ENCODE data around the gene MRPL45.

The MRPL45 gene

GRCh38 chr17:38363016-38363415 is 66.0 kb downstream of the MRPL45 start:
- ATAC-seq: no peak
- TF ChIP-seq ZFP3 (CRISPR knock-in tag; IDR thresholded peaks at IDR 0.05): no peak
- no peak for TF ChIP-seq POU6F1 (CRISPR knock-in tag; IDR thresholded peaks at IDR 0.05; ENCODE audit: borderline replicate concordance, low read depth)
- TF ChIP-seq, protein P1, sequence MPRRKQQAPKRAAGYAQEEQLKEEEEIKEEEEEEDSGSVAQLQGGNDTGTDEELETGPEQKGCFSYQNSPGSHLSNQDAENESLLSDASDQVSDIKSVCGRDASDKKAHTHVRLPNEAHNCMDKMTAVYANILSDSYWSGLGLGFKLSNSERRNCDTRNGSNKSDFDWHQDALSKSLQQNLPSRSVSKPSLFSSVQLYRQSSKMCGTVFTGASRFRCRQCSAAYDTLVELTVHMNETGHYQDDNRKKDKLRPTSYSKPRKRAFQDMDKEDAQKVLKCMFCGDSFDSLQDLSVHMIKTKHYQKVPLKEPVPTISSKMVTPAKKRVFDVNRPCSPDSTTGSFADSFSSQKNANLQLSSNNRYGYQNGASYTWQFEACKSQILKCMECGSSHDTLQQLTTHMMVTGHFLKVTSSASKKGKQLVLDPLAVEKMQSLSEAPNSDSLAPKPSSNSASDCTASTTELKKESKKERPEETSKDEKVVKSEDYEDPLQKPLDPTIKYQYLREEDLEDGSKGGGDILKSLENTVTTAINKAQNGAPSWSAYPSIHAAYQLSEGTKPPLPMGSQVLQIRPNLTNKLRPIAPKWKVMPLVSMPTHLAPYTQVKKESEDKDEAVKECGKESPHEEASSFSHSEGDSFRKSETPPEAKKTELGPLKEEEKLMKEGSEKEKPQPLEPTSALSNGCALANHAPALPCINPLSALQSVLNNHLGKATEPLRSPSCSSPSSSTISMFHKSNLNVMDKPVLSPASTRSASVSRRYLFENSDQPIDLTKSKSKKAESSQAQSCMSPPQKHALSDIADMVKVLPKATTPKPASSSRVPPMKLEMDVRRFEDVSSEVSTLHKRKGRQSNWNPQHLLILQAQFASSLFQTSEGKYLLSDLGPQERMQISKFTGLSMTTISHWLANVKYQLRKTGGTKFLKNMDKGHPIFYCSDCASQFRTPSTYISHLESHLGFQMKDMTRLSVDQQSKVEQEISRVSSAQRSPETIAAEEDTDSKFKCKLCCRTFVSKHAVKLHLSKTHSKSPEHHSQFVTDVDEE (CRISPR knock-in tag; IDR thresholded peaks at IDR 0.05): no peak
- TF ChIP-seq PPARA (CRISPR knock-in tag; IDR thresholded peaks at IDR 0.05; ENCODE audit: borderline replicate concordance): no peak
- no peak for TF ChIP-seq ISL1 (CRISPR knock-in tag; IDR thresholded peaks at IDR 0.05)
- no peak for TF ChIP-seq ZNF565 (CRISPR knock-in tag; conservative IDR thresholded peaks at IDR 0.05; ENCODE audit: low read depth)
- TF ChIP-seq SNAI2 (CRISPR knock-in tag; IDR thresholded peaks at IDR 0.05): no peak
- TF ChIP-seq ZNF70 (CRISPR knock-in tag; IDR thresholded peaks at IDR 0.05): no peak
- TF ChIP-seq ZNF8 (CRISPR knock-in tag; IDR thresholded peaks at IDR 0.05): no peak
- no peak for TF ChIP-seq TOX (CRISPR knock-in tag; IDR thresholded peaks at IDR 0.05; ENCODE audit: borderline replicate concordance)
- TF ChIP-seq, protein P2, sequence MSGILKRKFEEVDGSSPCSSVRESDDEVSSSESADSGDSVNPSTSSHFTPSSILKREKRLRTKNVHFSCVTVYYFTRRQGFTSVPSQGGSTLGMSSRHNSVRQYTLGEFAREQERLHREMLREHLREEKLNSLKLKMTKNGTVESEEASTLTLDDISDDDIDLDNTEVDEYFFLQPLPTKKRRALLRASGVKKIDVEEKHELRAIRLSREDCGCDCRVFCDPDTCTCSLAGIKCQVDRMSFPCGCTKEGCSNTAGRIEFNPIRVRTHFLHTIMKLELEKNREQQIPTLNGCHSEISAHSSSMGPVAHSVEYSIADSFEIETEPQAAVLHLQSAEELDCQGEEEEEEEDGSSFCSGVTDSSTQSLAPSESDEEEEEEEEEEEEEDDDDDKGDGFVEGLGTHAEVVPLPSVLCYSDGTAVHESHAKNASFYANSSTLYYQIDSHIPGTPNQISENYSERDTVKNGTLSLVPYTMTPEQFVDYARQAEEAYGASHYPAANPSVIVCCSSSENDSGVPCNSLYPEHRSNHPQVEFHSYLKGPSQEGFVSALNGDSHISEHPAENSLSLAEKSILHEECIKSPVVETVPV (CRISPR knock-in tag; IDR thresholded peaks at IDR 0.05): no peak
- TF ChIP-seq TCF4 (CRISPR knock-in tag; IDR thresholded peaks at IDR 0.05; ENCODE audit: borderline replicate concordance): no peak
- TF ChIP-seq, protein P3, sequence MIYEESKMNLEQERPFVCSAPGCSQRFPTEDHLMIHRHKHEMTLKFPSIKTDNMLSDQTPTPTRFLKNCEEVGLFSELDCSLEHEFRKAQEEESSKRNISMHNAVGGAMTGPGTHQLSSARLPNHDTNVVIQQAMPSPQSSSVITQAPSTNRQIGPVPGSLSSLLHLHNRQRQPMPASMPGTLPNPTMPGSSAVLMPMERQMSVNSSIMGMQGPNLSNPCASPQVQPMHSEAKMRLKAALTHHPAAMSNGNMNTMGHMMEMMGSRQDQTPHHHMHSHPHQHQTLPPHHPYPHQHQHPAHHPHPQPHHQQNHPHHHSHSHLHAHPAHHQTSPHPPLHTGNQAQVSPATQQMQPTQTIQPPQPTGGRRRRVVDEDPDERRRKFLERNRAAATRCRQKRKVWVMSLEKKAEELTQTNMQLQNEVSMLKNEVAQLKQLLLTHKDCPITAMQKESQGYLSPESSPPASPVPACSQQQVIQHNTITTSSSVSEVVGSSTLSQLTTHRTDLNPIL (CRISPR knock-in tag; IDR thresholded peaks at IDR 0.05; ENCODE audit: low read depth): no peak
- no peak for TF ChIP-seq ESRRG (CRISPR knock-in tag; IDR thresholded peaks at IDR 0.05)
- TF ChIP-seq ARNTL (CRISPR knock-in tag; IDR thresholded peaks at IDR 0.05; ENCODE audit: borderline replicate concordance, low read depth): no peak
- TF ChIP-seq PATZ1 (CRISPR knock-in tag; IDR thresholded peaks at IDR 0.05; ENCODE audit: borderline replicate concordance): no peak
- no peak for TF ChIP-seq OSR1 (CRISPR knock-in tag; IDR thresholded peaks at IDR 0.05)
- no peak for TF ChIP-seq CSDC2 (CRISPR knock-in tag; IDR thresholded peaks at IDR 0.05)

DNA sequence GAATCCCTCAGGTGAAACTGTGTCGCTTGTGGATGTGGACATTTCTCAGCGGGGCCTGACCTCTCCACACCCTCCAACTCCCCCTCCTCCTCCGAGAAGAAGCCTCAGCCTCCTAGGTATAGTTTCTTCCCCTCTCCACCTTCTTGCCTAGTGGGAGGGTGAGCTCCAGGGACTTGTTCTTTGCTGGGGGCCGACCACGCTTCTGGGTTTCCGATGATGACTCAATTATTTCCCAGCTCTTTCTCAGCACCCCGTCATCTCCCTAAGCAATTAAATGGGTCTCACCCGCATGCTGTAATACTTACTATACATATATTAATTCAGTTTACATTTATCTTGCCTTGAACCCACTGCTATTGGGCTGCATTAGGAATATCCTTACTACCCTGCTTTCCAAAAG is 67.8 kb downstream of the MRPL45 start:
- no peak for ATAC-seq
- TF ChIP-seq ZNF70 (CRISPR knock-in tag; IDR thresholded peaks at IDR 0.05) (no peak), TOX (CRISPR knock-in tag; IDR thresholded peaks at IDR 0.05; ENCODE audit: borderline replicate concordance) (no peak), OSR1 (CRISPR knock-in tag; IDR thresholded peaks at IDR 0.05) (no peak), CSDC2 (CRISPR knock-in tag; IDR thresholded peaks at IDR 0.05) (no peak), PATZ1 (CRISPR knock-in tag; IDR thresholded peaks at IDR 0.05; ENCODE audit: borderline replicate concordance) (no peak), ISL1 (CRISPR knock-in tag; IDR thresholded peaks at IDR 0.05) (no peak), TCF4 (CRISPR knock-in tag; IDR thresholded peaks at IDR 0.05; ENCODE audit: borderline replicate concordance) (no peak), ZFP3 (CRISPR knock-in tag; IDR thresholded peaks at IDR 0.05) (no peak), POU6F1 (CRISPR knock-in tag; IDR thresholded peaks at IDR 0.05; ENCODE audit: borderline replicate concordance, low read depth) (no peak)
- TF ChIP-seq, protein P2 (CRISPR knock-in tag; IDR thresholded peaks at IDR 0.05): no peak
- TF ChIP-seq, protein P1 (CRISPR knock-in tag; IDR thresholded peaks at IDR 0.05): no peak
- TF ChIP-seq, protein P3 (CRISPR knock-in tag; IDR thresholded peaks at IDR 0.05; ENCODE audit: low read depth): no peak

All from SK-N-SH treated with all-trans-retinoic acid at 6 μM for 48 hours (cell line).